ENCODE results near the gene RBFOX1.

RBFOX1 gene

DNA sequence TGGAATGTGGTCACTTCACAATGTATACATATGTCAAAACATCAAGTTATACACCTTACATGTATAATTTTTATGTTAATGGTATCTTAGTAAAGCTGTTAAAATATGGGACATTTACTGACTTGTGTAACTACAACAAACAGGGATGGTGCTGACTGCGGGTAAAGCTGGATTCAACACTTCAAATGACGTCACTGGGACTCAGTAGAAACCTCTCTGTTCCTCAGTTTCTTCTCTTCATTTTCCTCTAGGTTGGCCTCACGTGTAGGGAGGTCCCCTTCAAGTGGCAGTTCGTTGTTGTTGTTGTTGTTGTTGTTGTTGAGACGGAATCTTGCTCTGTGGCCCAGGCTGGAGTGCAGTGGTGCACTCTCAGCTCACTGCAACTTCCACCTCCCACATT is 182.9 kb downstream of the RBFOX1 start:
- TF ChIP-seq CTCF (IDR thresholded peaks at IDR 0.05), result no peak
- no peak for TF ChIP-seq ZFX (IDR thresholded peaks at IDR 0.05; ENCODE audit: borderline replicate concordance)
- no peak overlapping the region for H3K27ac ChIP-seq

GRCh38 chr16:7517496-7517895 is 184.9 kb downstream of the RBFOX1 start:
- TF ChIP-seq ZFX (IDR thresholded peaks at IDR 0.05; ENCODE audit: borderline replicate concordance), result no peak
- no peak for TF ChIP-seq CTCF (IDR thresholded peaks at IDR 0.05)
- no peak overlapping the region for H3K27ac ChIP-seq

GRCh38 chr16:7518158-7518557 is 185.5 kb downstream of the RBFOX1 start:
- H3K27ac ChIP-seq, result no peak overlapping the region
- no peak for TF ChIP-seq ZFX (IDR thresholded peaks at IDR 0.05; ENCODE audit: borderline replicate concordance)
- TF ChIP-seq CTCF (IDR thresholded peaks at IDR 0.05), result no peak

- no peak for TF ChIP-seq CTCF (IDR thresholded peaks at IDR 0.05)
- TF ChIP-seq ZFX (IDR thresholded peaks at IDR 0.05; ENCODE audit: borderline replicate concordance), result no peak
These were observed 189.2 kb downstream of the RBFOX1 start for GRCh38 chr16:7521834-7522233.

DNA sequence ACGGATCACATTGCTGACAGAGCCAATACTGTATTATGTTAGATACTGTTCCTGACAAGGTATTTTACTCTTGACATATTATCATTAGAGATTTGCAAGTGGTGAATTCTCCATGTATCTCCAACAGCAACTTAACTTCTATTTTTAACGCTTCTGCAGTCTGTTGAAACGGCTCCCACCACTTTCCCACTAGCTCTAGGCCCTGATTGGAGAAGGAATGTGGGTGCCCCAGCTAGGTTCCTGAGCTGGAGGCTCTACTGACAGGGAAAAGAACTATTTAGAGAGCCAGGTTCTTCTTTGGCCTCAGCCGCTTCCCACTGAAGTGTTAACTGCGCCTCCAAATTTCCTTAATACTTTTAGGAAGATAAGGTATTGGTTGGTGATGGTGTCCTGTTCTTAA is 191.8 kb downstream of the RBFOX1 start:
- TF ChIP-seq CTCF (IDR thresholded peaks at IDR 0.05), result no peak
- no peak for TF ChIP-seq ZFX (IDR thresholded peaks at IDR 0.05; ENCODE audit: borderline replicate concordance)

More at GRCh38 chr16:7521834-7522233, 189.2 kb downstream of the RBFOX1 start:
- H3K27ac ChIP-seq, result no peak overlapping the region

DNA sequence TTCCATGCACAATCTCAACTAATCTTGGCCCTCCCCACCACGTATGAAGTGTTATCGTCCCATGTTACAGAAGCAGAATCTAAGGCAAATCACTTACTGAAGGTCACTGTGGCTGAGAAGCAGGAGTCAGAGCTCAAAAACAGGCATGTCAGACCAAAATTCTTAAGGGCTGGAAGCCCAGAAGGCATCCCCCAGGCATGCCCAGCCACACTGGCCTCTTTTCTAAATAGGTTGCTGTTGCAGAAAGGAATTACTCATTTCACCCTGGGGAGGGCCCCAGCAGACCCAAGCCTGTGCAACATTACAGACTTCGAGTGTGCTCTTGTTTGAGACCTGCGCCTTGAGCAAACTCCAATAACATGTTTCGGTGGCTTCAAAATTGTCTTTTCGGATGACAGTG is 194.1 kb downstream of the RBFOX1 start:
- H3K27ac ChIP-seq, result no peak overlapping the region
- TF ChIP-seq ZFX (IDR thresholded peaks at IDR 0.05; ENCODE audit: borderline replicate concordance) (no peak), CTCF (IDR thresholded peaks at IDR 0.05) (no peak)

More for the DNA sequence above, 191.8 kb downstream of the RBFOX1 start:
- no peak overlapping the region for H3K27ac ChIP-seq

GRCh38 chr16:7532534-7532933 is 199.9 kb downstream of the RBFOX1 start:
- no peak for TF ChIP-seq CTCF (IDR thresholded peaks at IDR 0.05)
- TF ChIP-seq ZFX (IDR thresholded peaks at IDR 0.05; ENCODE audit: borderline replicate concordance), result no peak
- no peak overlapping the region for H3K27ac ChIP-seq
